GM10266 (cell line): ENCODE data around the gene GP1BB.

Source experiments
- DNase-seq: peaks from one replicate; pipeline ENCODE4 v3.0.0; 2012; ENCODE audit errors: extremely low spot score
- CTCF ChIP-seq: IDR thresholded peaks from 2 replicates; pipeline ENCODE4 v1.5.1; 2012; ENCODE audit warnings: mild to moderate bottlenecking, low read depth; ENCODE audit not compliant: control insufficient read depth, insufficient read depth; ENCODE audit errors: missing control alignments

The GP1BB gene

DNA sequence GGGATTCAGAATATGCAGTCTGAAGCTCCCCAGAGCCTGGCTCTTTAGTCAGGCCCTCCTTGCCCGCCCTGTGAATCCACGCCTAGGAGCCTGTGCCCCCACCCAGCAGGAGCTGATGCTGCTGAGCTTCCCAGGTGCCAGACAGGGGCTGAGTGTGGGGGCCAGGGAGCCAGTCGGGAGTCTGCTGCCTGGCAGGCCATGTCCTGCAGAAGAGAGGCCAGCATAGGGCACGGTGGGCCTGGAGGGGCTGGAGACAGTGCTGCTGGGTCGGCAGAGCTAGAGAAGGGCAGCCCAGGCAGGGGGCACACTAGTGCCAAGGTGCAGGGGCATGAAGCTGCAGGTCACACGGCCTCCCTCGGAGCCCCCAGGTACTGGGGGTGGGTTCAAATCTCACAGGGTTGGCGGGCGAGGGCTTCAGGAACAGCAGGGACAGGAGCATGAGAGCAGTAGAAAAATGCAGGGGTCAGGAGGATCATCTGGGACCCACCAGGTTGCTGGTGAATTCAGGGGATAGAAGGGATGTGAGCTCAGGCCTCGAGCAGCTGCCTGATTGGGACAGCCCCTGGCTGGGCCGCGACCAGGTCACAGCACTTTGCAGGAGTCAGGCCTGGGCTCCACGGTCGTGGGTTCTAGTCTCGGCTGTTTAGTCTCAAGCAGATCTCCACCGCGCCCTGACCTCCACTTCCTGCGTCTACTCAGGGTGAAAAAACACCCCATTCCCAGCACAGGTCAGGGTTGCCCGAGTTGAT, 13.1 kb upstream of the GP1BB start:
- no peak for TF ChIP-seq CTCF
- DNase-seq = no peak

- TF ChIP-seq CTCF = no peak
- no peak for DNase-seq
Observed at GRCh38 chr22:19710769-19711106, 12.6 kb upstream of the GP1BB start.

- no peak for DNase-seq
- TF ChIP-seq CTCF = no peak
Observed at GRCh38 chr22:19713245-19713644, 10.1 kb upstream of the GP1BB start.

- no peak for TF ChIP-seq CTCF
- no peak for DNase-seq
Observed at GRCh38 chr22:19713650-19714311, 9.6 kb upstream of the GP1BB start.

GRCh38 chr22:19714312-19715187, 8.8 kb upstream of the GP1BB start, which contains the start of gene SEPTIN5:
Gene SEPTIN5 (plus strand): TSS chr22:19714503. CDS start chr22:19714589, 86 bp downstream.
- DNase-seq = no peak
- no peak for TF ChIP-seq CTCF

GRCh38 chr22:19715188-19715930, 8.0 kb upstream of the GP1BB start:
- no peak for TF ChIP-seq CTCF
- no peak for DNase-seq
